Activated CD4-positive, alpha-beta T cell treated with anti-CD3 and anti-CD28 coated beads for 36 hours (primary cell): Measurements from ENCODE around the gene SORD. TPM values are rescaled to one million over a fixed set of nuclear protein-coding genes. Genes with fewer than 3 reads are reported as not detected.

Experiments used
- ATAC-seq: fragments of 200-7000 bp; cut with Tn5 transposase; one replicate; pipeline ENCODE4 v1.10.0; 2021; ENCODE audit warnings: mild to moderate bottlenecking, moderate library complexity
- CTCF ChIA-PET: fragments of 350-600 bp; sonication (Branson Sonifier 250); formaldehyde crosslinking; loops from one replicate; lab custom pipeline; 2021; ENCODE audit warnings: antibody characterized with exemption; lab: Charles Lee
- POLR2A ChIA-PET: fragments of 350-600 bp; sonication (Branson Sonifier 250); formaldehyde crosslinking; loops from one replicate; lab custom pipeline; 2021; ENCODE audit warnings: antibody characterized with exemption, inconsistent platforms; lab: Charles Lee
- DNase-seq: peaks from one replicate; pipeline ENCODE4 v3.0.0-alpha.2; 2020
- H3K27ac Mint-ChIP-seq: one replicate; pipeline ENCODE4 v1.8.0; 2021; ENCODE audit warnings: mixed read lengths
- H3K27me3 Mint-ChIP-seq: one replicate; pipeline ENCODE4 v1.8.0; 2021; ENCODE audit warnings: mixed read lengths
- H3K36me3 Mint-ChIP-seq: one replicate; pipeline ENCODE4 v1.8.0; 2021; ENCODE audit warnings: low read depth, mixed read lengths
- H3K4me1 Mint-ChIP-seq: one replicate; pipeline ENCODE4 v1.8.0; 2021; ENCODE audit warnings: mixed read lengths
- H3K4me3 Mint-ChIP-seq: one replicate; pipeline ENCODE4 v1.8.0; 2021; ENCODE audit warnings: mild to moderate bottlenecking, moderate library complexity, mixed read lengths
- H3K9me3 Mint-ChIP-seq: one replicate; pipeline ENCODE4 v1.8.0; 2021; ENCODE audit warnings: low read depth, mixed read lengths
- intact Hi-C, 2 experiments: fragments of 100-400 bp; cut with DNase I in 1 of 2; cut with micrococcal nuclease in 1 of 2; formaldehyde crosslinking; loops; one replicate each; pipeline versions ENCODE4 v1.14.2 to v1.15.1; 2022 to 2024; cut with DNase I, micrococcal nuclease
- total RNA-seq, 2 experiments: library from RNA; stranded (reverse); gene quantifications; one replicate each; pipeline ENCODE4 v1.2.3, GENCODE V29; 2021

SORD gene
- total RNA-seq, 2 experiments from 2014 or later = 17.1 to 17.7 TPM

DNA sequence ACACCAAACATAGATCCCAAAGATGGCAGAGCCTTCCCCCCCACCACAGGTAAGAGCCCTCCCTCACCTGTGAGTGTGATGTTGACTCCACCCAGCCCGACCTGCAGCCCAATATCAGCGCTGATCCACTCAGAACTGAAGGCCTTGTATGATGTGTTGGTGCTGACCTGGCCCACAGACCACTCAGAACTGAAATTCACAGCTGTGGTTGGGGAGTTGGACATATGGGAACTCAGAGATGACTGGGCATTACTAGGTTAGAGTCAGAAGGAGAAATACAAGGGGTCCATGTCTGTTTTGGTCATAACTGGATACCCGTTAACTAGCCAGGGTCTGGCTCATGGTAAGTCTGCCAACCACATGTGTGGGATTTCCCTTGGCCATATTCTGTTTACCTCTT lies 98.0 kb downstream of the SORD start:
- DNase-seq = no peak
- Mint-ChIP-seq H3K9me3 (no peaks in the 10 kb centered on the region), H3K27ac (no peak overlapping the region), H3K4me3 (no peak overlapping the region), H3K36me3 (no peaks in the 10 kb centered on the region), H3K27me3 (peaks cover 33% of the 10 kb centered on the region), H3K4me1 (peaks cover 17% of the 10 kb centered on the region)
- intact Hi-C loops = no loop called here
- no peak for ATAC-seq
- CTCF ChIA-PET = no interaction called here
- POLR2A ChIA-PET = no interaction called here

DNA sequence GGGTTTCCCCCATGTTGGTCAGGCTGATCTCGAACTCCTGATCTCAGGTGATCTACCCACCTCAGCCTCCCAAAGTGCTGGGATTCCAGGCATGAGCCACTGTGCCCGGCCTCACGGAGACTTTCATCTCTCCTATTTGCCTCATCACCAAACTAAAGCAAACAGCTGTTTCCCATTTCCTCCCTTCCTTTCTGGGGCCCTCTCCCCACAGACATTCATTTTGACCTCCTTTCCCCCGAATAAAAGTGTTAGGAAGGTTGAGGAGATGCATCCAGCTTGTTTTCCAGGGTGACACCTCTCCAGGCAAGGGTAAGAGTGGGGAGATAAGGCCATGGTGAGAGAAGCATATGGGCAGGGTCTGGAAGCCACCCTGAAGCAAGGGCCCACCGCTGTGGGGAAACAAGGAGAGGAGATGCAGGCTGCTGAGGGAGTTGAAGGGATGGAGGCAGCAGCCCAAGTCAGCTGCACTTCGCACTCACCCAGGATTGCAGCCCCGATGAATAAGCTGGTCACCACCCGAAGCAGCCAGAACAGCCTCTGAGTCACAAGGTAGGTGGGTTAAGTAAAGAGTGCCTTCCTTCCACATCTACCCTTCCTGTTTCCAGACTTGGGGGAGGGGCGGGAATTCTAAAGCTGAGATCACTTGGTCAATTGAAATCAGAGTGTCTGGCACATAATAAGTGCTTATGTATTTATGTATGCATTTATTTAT lies 98.9 kb downstream of the SORD start:
- Mint-ChIP-seq H3K36me3 (no peaks in the 10 kb centered on the region), H3K27ac (no peak overlapping the region), H3K4me3 (no peak overlapping the region), H3K9me3 (no peaks in the 10 kb centered on the region), H3K27me3 (peaks cover 31% of the 10 kb centered on the region), H3K4me1 (peaks cover 10% of the 10 kb centered on the region)
- no peak for ATAC-seq
- POLR2A ChIA-PET = no interaction called here
- intact Hi-C loops = no loop called here
- CTCF ChIA-PET = interaction anchor here (5.4 kb wide), 1 partner anchor 8 kb away, joined by 36 read pairs; the partner anchor contains the start of genes DUOX2 and DUOXA2
- DNase-seq = no peak

DNA sequence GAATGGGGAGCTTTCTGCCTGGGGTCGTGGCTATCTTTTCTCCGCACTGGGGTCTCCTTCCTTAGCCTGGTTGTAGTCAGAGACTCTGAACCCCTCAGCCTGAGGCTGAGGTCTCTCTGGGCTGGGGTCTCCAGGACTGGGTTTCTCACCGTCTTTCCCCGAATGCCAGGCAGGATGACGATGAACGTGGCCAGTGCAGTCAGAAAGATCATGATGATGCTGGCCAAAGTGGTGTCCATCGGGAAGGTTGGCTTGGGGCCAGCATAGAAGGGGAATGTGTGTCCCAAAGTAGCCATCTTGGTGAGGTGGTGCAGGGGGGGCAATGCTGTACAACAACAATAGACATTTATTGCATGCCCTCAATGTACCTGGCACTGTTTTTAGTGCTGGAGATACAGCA lies 99.7 kb downstream of the SORD start:
- DNase-seq = no peak
- no peaks in the 10 kb centered on the region for H3K36me3 Mint-ChIP-seq
- peaks cover 28% of the 10 kb centered on the region for H3K27me3 Mint-ChIP-seq
- H3K4me3 Mint-ChIP-seq = no peak overlapping the region
- H3K4me1 Mint-ChIP-seq = peaks cover 3% of the 10 kb centered on the region
- intact Hi-C loops = no loop called here
- CTCF ChIA-PET = interaction anchor here (0.5 to 5.4 kb wide), 2 partner anchors 9 to 798 kb away, joined by 3 to 36 read pairs; partner anchors contain the start of genes DUOX2 and DUOXA2
- no peak for ATAC-seq
- H3K27ac Mint-ChIP-seq = no peak overlapping the region
- H3K9me3 Mint-ChIP-seq = no peaks in the 10 kb centered on the region
- POLR2A ChIA-PET = no interaction called here

DNA sequence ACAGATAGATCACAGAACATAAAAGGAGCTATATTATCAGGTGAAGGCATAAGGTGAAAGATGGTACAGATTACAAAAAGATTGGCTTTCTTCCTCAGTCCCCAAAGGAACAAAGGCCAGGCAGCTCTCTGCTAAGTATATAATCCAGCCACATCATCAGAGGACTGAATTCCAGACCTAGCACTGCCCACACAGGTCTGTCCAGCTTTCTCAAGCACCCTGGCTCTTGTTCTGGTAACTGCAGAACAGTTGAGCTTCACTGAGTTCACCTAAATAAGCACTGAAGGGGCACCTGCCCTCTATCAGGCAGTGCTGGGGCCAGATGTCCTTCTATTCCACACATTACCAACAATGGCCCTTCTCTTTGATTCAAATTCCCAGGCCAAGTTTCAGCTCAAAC lies 100.4 kb downstream of the SORD start:
- Mint-ChIP-seq H3K36me3 (no peaks in the 10 kb centered on the region), H3K9me3 (no peaks in the 10 kb centered on the region), H3K27ac (no peak overlapping the region), H3K4me3 (no peak overlapping the region), H3K27me3 (peaks cover 32% of the 10 kb centered on the region), H3K4me1 (no peaks in the 10 kb centered on the region)
- CTCF ChIA-PET = interaction anchor here (0.5 to 5.4 kb wide), 8 partner anchors 10 to 797 kb away, joined by 3 to 36 read pairs (median 3); partner anchors contain the start of genes DUOX2 and DUOXA2
- POLR2A ChIA-PET = no interaction called here
- ATAC-seq (no peak), DNase-seq (no peak)
- intact Hi-C loops = no loop called here

DNA sequence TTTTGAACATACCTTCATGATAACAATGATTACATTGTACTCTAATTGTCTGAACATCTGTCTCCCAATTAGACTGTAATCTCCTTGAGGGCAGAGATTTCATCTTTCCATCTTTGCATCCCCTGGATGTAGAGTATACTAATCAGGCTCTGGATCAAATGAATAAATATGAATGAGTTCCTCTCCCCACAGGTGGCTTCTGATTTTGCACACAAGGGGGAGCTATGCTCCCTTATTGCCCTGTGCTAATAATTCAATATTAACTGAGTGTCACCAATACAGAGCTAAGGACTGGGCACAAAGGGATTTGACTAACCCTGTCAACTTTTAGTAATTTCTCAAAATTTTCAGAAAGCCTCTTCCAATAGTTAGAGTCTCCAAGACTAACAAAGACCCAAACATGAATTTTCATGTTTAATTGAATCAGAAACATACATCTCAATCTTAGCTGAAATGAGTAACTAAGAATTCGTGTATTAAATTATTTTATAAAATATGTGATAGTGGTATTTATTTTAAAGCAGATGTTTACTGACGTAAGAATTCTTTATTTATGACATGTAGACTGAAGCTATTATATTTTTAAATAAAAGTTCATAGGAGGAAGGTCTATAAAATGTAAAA lies 103.7 kb downstream of the SORD start:
- ATAC-seq (peak; percentile 50), DNase-seq (peak; percentile 51)
- H3K4me1 Mint-ChIP-seq = no peaks in the 10 kb centered on the region
- no peaks in the 10 kb centered on the region for H3K9me3 Mint-ChIP-seq
- ChIA-PET POLR2A (no interaction called here), CTCF (interaction anchor here (0.7 to 5.4 kb wide), 12 partner anchors 9 to 292 kb away, joined by 3 to 36 read pairs (median 3); partner anchors contain the start of genes DUOX2, DUOXA2 and SORD)
- H3K27ac Mint-ChIP-seq = no peak overlapping the region
- no peaks in the 10 kb centered on the region for H3K36me3 Mint-ChIP-seq
- peaks cover 43% of the 10 kb centered on the region for H3K27me3 Mint-ChIP-seq
- no peak overlapping the region for H3K4me3 Mint-ChIP-seq
- intact Hi-C loops = loop anchor here in 1 of 2 experiments (1.0 to 2.0 kb wide), 2 partner anchors 274 to 331 kb away; no protein-coding TSS in a partner anchor

Other genes with a start within 250 kb of the SORD start
- gene TERB2, start 66.5 kb upstream of the SORD start, total RNA-seq = not detected
- under 1 TPM in 1 of 2 experiments, not detected in 1; 0.02 TPM for gene DUOX2, start 91.0 kb downstream of the SORD start, total RNA-seq
- gene DUOXA2, start 91.1 kb downstream of the SORD start, total RNA-seq = not detected
- gene DUOXA1, start 106.7 kb downstream of the SORD start, total RNA-seq = under 1 TPM in 1 of 2 experiments, not detected in 1; 0.19 TPM
- gene DUOX1, start 106.8 kb downstream of the SORD start, total RNA-seq = under 1 TPM; 0.07 to 0.11 TPM
- 10 to 100 TPM; 17.9 to 18.7 TPM for gene SHF, start 164.8 kb downstream of the SORD start, total RNA-seq
- gene SLC28A2, start 229.0 kb downstream of the SORD start, total RNA-seq = not detected